ENCODE data around the gene TDP2.
A peak's percentile ranks its signal among the peaks of the same experiment; 100 is the strongest.

The TDP2 gene

DNA sequence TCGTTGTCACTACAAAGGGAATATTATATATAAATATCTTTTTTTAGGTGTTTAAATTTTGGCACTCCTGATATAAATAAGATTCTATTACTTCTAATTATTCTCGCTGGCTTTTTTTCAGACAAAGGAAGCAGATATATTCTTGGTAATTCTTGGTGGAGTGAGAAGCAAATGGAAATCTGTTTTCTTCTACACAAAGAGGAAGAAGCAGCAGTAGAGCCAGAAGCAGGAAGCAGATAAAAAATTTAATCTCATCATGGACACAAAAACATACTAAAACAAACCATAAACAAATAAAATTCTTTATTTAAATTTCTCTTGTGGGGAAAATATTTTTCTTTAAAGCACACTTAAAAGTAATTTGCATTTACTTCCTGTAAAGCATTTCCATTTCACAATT lies 17.0 kb downstream of the TDP2 start:
- Histone ChIP-seq H3K79me2 (ENCODE audit: insufficient read depth, low read length) (no peaks in the 10 kb centered on the region), H3F3A (ENCODE audit: low read depth) (no peaks in the 10 kb centered on the region), H3K9ac (ENCODE audit: low read depth, low read length, poor library complexity, severe bottlenecking) (no peak overlapping the region), H3K4me2 (ENCODE audit: low read depth, low read length, poor library complexity, severe bottlenecking) (no peak overlapping the region), H4K20me1 (ENCODE audit: insufficient read depth, low read length, poor library complexity, severe bottlenecking) (no peaks in the 10 kb centered on the region), H3K27me3 (ENCODE audit: insufficient read depth, low read length, poor library complexity, severe bottlenecking) (no peaks in the 10 kb centered on the region), H3K36me3 (ENCODE audit: insufficient read depth, low read length) (peaks cover 42% of the 10 kb centered on the region), H3K4me1 (ENCODE audit: insufficient read depth, low read length, poor library complexity, severe bottlenecking) (peaks cover 10% of the 10 kb centered on the region), H3K9me2 (replicated peaks; ENCODE audit: low read depth, low read length) (no peaks in the 10 kb centered on the region), H2AFZ (ENCODE audit: low read length) (no peak overlapping the region), H3K9me3 (ENCODE audit: insufficient read depth, low read depth, low read length) (no peaks in the 10 kb centered on the region), H3K4me3 (ENCODE audit: low read length, poor library complexity, severe bottlenecking) (no peak overlapping the region)
- TF ChIP-seq, protein P1, sequence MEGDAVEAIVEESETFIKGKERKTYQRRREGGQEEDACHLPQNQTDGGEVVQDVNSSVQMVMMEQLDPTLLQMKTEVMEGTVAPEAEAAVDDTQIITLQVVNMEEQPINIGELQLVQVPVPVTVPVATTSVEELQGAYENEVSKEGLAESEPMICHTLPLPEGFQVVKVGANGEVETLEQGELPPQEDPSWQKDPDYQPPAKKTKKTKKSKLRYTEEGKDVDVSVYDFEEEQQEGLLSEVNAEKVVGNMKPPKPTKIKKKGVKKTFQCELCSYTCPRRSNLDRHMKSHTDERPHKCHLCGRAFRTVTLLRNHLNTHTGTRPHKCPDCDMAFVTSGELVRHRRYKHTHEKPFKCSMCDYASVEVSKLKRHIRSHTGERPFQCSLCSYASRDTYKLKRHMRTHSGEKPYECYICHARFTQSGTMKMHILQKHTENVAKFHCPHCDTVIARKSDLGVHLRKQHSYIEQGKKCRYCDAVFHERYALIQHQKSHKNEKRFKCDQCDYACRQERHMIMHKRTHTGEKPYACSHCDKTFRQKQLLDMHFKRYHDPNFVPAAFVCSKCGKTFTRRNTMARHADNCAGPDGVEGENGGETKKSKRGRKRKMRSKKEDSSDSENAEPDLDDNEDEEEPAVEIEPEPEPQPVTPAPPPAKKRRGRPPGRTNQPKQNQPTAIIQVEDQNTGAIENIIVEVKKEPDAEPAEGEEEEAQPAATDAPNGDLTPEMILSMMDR (conservative IDR thresholded peaks at IDR 0.05; ENCODE audit: low read length), result no peak
- TF ChIP-seq EZH2phosphoT487 (IDR thresholded peaks at IDR 0.05; ENCODE audit: borderline replicate concordance), result no peak

DNA sequence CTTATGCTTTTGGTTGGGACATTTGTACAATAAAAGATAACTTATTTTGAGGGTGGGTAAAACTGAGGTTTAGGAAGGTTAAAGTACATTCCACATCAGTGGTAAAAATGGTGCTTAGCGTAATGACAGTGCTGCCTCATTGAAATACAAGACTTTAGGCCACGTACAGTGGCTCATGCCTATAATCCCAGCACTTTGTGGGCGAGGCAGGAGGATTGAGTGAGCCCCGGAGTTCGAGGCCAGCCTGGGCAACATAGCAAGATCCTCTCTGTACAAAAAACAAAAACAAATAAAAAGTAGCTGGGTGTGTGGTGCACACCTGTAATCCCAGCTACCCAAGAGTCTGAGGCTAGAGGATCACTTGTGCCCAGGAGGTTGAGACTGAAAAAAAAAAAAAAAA lies 18.4 kb downstream of the TDP2 start:
- Histone ChIP-seq H3K4me3 (ENCODE audit: low read length, poor library complexity, severe bottlenecking) (no peak overlapping the region), H4K20me1 (ENCODE audit: insufficient read depth, low read length, poor library complexity, severe bottlenecking) (no peaks in the 10 kb centered on the region), H3K9me3 (ENCODE audit: insufficient read depth, low read depth, low read length) (no peaks in the 10 kb centered on the region), H3K27me3 (ENCODE audit: insufficient read depth, low read length, poor library complexity, severe bottlenecking) (no peaks in the 10 kb centered on the region), H3K4me2 (ENCODE audit: low read depth, low read length, poor library complexity, severe bottlenecking) (no peak overlapping the region), H3K36me3 (ENCODE audit: insufficient read depth, low read length) (peaks cover 30% of the 10 kb centered on the region; the same call in 1 of the 2 replicates), H2AFZ (ENCODE audit: low read length) (no peak overlapping the region), H3K4me1 (ENCODE audit: insufficient read depth, low read length, poor library complexity, severe bottlenecking) (peaks cover 10% of the 10 kb centered on the region), H3K9me2 (replicated peaks; ENCODE audit: low read depth, low read length) (no peaks in the 10 kb centered on the region), H3K79me2 (ENCODE audit: insufficient read depth, low read length) (no peaks in the 10 kb centered on the region), H3F3A (ENCODE audit: low read depth) (no peaks in the 10 kb centered on the region), H3K9ac (ENCODE audit: low read depth, low read length, poor library complexity, severe bottlenecking) (no peak overlapping the region)
- TF ChIP-seq, protein P1 (conservative IDR thresholded peaks at IDR 0.05; ENCODE audit: low read length), result no peak
- no peak for TF ChIP-seq EZH2phosphoT487 (IDR thresholded peaks at IDR 0.05; ENCODE audit: borderline replicate concordance)

DNA sequence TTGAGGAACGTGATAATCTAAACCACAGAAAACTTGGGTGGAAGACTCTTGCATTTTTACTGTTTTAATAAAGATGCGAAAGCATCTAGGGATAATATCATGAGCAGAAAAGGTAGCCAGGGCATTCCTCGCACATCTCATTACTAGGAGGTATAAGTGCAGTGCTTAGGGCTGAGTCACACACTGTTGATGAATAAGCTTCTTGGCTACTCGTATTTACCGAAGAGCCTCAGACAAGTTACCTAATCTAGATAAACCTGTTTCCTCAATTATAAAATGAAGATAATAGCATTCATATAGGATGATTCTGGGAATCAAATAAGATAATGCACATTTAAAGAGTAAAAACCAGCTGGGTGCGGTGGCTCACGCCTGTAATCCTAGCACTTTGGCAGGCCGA lies 19.9 kb downstream of the TDP2 start:
- H4K20me1 ChIP-seq (ENCODE audit: insufficient read depth, low read length, poor library complexity, severe bottlenecking), result no peaks in the 10 kb centered on the region
- TF ChIP-seq, protein P1 (conservative IDR thresholded peaks at IDR 0.05; ENCODE audit: low read length), result no peak
- TF ChIP-seq EZH2phosphoT487 (IDR thresholded peaks at IDR 0.05; ENCODE audit: borderline replicate concordance), result no peak
- peak overlapping the region; percentile 86 for H2AFZ ChIP-seq (ENCODE audit: low read length)
- no peaks in the 10 kb centered on the region for H3F3A ChIP-seq (ENCODE audit: low read depth)
- H3K4me3 ChIP-seq (ENCODE audit: low read length, poor library complexity, severe bottlenecking), result peak overlapping the region; percentile 75
- no peak overlapping the region for H3K9ac ChIP-seq (ENCODE audit: low read depth, low read length, poor library complexity, severe bottlenecking)
- no peaks in the 10 kb centered on the region for H3K9me3 ChIP-seq (ENCODE audit: insufficient read depth, low read depth, low read length)
- no peaks in the 10 kb centered on the region for H3K79me2 ChIP-seq (ENCODE audit: insufficient read depth, low read length)
- peaks cover 10% of the 10 kb centered on the region for H3K4me1 ChIP-seq (ENCODE audit: insufficient read depth, low read length, poor library complexity, severe bottlenecking)
- H3K27me3 ChIP-seq (ENCODE audit: insufficient read depth, low read length, poor library complexity, severe bottlenecking), result no peaks in the 10 kb centered on the region
- H3K36me3 ChIP-seq (ENCODE audit: insufficient read depth, low read length), result peaks cover 15% of the 10 kb centered on the region; the same call in 1 of the 2 replicates
- H3K9me2 ChIP-seq (replicated peaks; ENCODE audit: low read depth, low read length), result no peaks in the 10 kb centered on the region
- peak overlapping the region; percentile 85 for H3K4me2 ChIP-seq (ENCODE audit: low read depth, low read length, poor library complexity, severe bottlenecking)
